Effector memory CD4-positive, alpha-beta T cell (primary cell): Measurements from ENCODE around the gene NAA80.
"Not testable (repeated sequence)": the region's sequence is repeated elsewhere in the genome, so short reads cannot be mapped to it uniquely, and the experiment has no call there.

Experiments
- DNase-seq, 3 donors: peaks; one replicate each; pipeline ENCODE4 v3.0.0-alpha.2; 2020
- H3K27ac ChIP-seq: 2 replicates; pipeline ENCODE4 v1.7.0; 2013; ENCODE audit warnings: mild to moderate bottlenecking, low read length, moderate library complexity; ENCODE audit not compliant: insufficient read depth, poor library complexity, severe bottlenecking
- H3K27me3 ChIP-seq: replicated peaks from 2 replicates; pipeline ENCODE4 v1.7.0; 2013; ENCODE audit warnings: mild to moderate bottlenecking, low read length; ENCODE audit not compliant: insufficient read depth, control insufficient read depth, poor library complexity, severe bottlenecking
- H3K36me3 ChIP-seq: 2 replicates; pipeline ENCODE4 v1.7.0; 2013; ENCODE audit warnings: mild to moderate bottlenecking, low read length, moderate library complexity; ENCODE audit not compliant: control insufficient read depth, insufficient read depth
- H3K4me1 ChIP-seq: 2 replicates; pipeline ENCODE4 v1.7.0; 2013; ENCODE audit warnings: low read length, mild to moderate bottlenecking; ENCODE audit not compliant: control insufficient read depth, insufficient read depth, poor library complexity, severe bottlenecking
- H3K4me3 ChIP-seq: 2 replicates; pipeline ENCODE4 v1.7.0; 2013; ENCODE audit warnings: low read length, low read depth, mild to moderate bottlenecking; ENCODE audit not compliant: insufficient read depth, poor library complexity, severe bottlenecking
- H3K9me3 ChIP-seq: 2 replicates; pipeline ENCODE4 v1.7.0; 2013; ENCODE audit warnings: mild to moderate bottlenecking, low read length, moderate library complexity; ENCODE audit not compliant: control insufficient read depth

NAA80 gene

GRCh38 chr3:50290161-50290641, 9.0 kb downstream of the NAA80 start:
- no peaks in the 10 kb centered on the region for H3K27me3 ChIP-seq
- peaks cover 17% of the 10 kb centered on the region for H3K4me1 ChIP-seq
- H3K36me3 ChIP-seq: peaks cover 31% of the 10 kb centered on the region
- no peaks in the 10 kb centered on the region for H3K9me3 ChIP-seq
- no peak overlapping the region for H3K4me3 ChIP-seq
- no peak overlapping the region for H3K27ac ChIP-seq
- no peak for DNase-seq

- DNase-seq: no peak
- no peaks in the 10 kb centered on the region for H3K9me3 ChIP-seq
- no peak overlapping the region for H3K4me3 ChIP-seq
- no peaks in the 10 kb centered on the region for H3K27me3 ChIP-seq
- H3K4me1 ChIP-seq: peaks cover 17% of the 10 kb centered on the region
- no peak overlapping the region for H3K27ac ChIP-seq
- peaks cover 31% of the 10 kb centered on the region for H3K36me3 ChIP-seq
These were observed 10.1 kb downstream of the NAA80 start for GRCh38 chr3:50289130-50289529.

- Histone ChIP-seq H3K9me3 (no peaks in the 10 kb centered on the region), H3K36me3 (peaks cover 31% of the 10 kb centered on the region), H3K27ac (no peak overlapping the region), H3K4me1 (peaks cover 17% of the 10 kb centered on the region), H3K4me3 (no peak overlapping the region), H3K27me3 (no peaks in the 10 kb centered on the region)
- DNase-seq: no peak
These were observed 10.7 kb downstream of the NAA80 start for GRCh38 chr3:50288387-50289007.

- no peak overlapping the region for H3K27ac ChIP-seq
- no peaks in the 10 kb centered on the region for H3K9me3 ChIP-seq
- H3K27me3 ChIP-seq: no peaks in the 10 kb centered on the region
- peaks cover 31% of the 10 kb centered on the region for H3K36me3 ChIP-seq
- no peak overlapping the region for H3K4me3 ChIP-seq
- no peak for DNase-seq
- peaks cover 9% of the 10 kb centered on the region for H3K4me1 ChIP-seq
These were observed 11.9 kb downstream of the NAA80 start for GRCh38 chr3:50287262-50287661.

GRCh38 chr3:50286322-50287227, 12.6 kb downstream of the NAA80 start:
- Histone ChIP-seq H3K4me3 (no peak overlapping the region), H3K27ac (no peak overlapping the region), H3K4me1 (peaks cover 5% of the 10 kb centered on the region), H3K27me3 (no peaks in the 10 kb centered on the region), H3K36me3 (peaks cover 31% of the 10 kb centered on the region), H3K9me3 (no peaks in the 10 kb centered on the region)
- DNase-seq: no peak

GRCh38 chr3:50284121-50284520, 15.1 kb downstream of the NAA80 start:
- not testable (repeated sequence) for H3K4me1 ChIP-seq, DNase-seq, H3K27ac ChIP-seq, H3K9me3 ChIP-seq, H3K27me3 ChIP-seq, H3K4me3 ChIP-seq
- H3K36me3 ChIP-seq: peaks cover 19% of the 10 kb centered on the region

- peaks cover 19% of the 10 kb centered on the region for H3K4me1 ChIP-seq
- no peak for DNase-seq
- H3K36me3 ChIP-seq: no peaks in the 10 kb centered on the region
- no peak overlapping the region for H3K4me3 ChIP-seq
- no peak overlapping the region for H3K27ac ChIP-seq
- H3K27me3 ChIP-seq: peaks cover 24% of the 10 kb centered on the region
- no peaks in the 10 kb centered on the region for H3K9me3 ChIP-seq
These were observed 19.8 kb downstream of the NAA80 start for GRCh38 chr3:50279255-50280016.

- Histone ChIP-seq H3K27me3 (peaks cover 28% of the 10 kb centered on the region), H3K9me3 (no peaks in the 10 kb centered on the region), H3K36me3 (no peaks in the 10 kb centered on the region), H3K4me1 (peaks cover 24% of the 10 kb centered on the region), H3K27ac (no peak within 1 kb of the TSS), H3K4me3 (no peak within 1 kb of the TSS)
- no peak for DNase-seq
These were observed 20.4 kb downstream of the NAA80 start, which contains the start of gene LSMEM2 for GRCh38 chr3:50278880-50279224. LSMEM2 (plus strand) TSS chr3:50279087; CDS start chr3:50279114, 27 bp downstream.

GRCh38 chr3:50278123-50278879, 20.9 kb downstream of the NAA80 start:
- H3K9me3 ChIP-seq: no peaks in the 10 kb centered on the region
- DNase-seq: no peak
- H3K4me3 ChIP-seq: no peak overlapping the region
- peaks cover 28% of the 10 kb centered on the region for H3K4me1 ChIP-seq
- H3K36me3 ChIP-seq: no peaks in the 10 kb centered on the region
- H3K27me3 ChIP-seq: peaks cover 34% of the 10 kb centered on the region
- no peak overlapping the region for H3K27ac ChIP-seq
